Left renal cortex interstitium (tissue), 4 donors: ENCODE results near the gene EP400. TPM values are rescaled to one million over a fixed set of nuclear protein-coding genes. Genes with fewer than 3 reads are reported as not detected.
"Not testable (repeated sequence)": the region's sequence is repeated elsewhere in the genome, so short reads cannot be mapped to it uniquely, and the experiment has no call there.

Experiments used
- DNase-seq, 4 donors: peaks; one replicate each; pipeline ENCODE4 v3.0.0-alpha.2; 2013; ENCODE audit warnings: low read depth in 4 of 4, low spot score in 2 of 4, missing footprints in 1 of 4
- polyA plus RNA-seq, 4 donors: library from polyadenylated mRNA; unstranded; fragments of 120-200 nt; gene quantifications; one replicate each; pipeline ENCODE4 v1.2.1, GENCODE V29; 2013; ENCODE audit not compliant: insufficient read length in 4 of 4

EP400 gene
- polyA plus RNA-seq, 4 donors = 26.9 to 48.3 (median 37.4) TPM

DNA sequence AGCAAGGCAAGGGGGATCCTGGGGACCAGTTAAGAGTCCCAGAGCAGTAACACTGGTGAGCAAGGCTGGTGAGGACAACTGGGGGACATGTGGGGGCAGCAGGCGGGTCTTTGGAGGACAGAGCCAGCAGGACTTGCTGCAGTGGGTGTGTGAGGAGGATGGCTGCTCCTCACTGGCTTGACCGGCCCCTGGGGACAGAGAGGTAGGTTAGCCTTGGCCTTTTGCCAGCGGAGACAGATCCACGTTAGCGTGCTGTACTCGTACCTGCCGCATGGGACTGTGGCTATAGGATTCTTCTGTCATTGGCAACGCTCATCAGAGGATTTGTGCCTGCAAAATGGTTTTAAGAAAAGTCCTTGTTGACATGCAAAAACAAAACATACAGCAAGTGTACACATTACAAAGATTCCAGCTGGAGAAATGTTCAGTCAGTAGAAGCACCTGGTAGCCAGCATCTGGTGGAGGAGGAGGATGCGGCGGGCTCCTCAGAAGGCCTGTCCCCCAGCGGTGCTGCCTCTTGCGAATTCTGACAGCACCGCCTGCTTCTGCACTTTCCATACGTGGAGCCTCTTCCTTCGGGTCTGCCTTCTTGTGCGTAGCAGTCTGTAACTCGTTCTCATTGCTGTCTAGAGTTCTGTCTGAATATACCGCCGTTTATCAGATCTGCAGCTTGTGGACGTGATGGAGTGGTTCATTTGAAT, 91.3 kb downstream of the EP400 start:
- DNase-seq = no peak

DNA sequence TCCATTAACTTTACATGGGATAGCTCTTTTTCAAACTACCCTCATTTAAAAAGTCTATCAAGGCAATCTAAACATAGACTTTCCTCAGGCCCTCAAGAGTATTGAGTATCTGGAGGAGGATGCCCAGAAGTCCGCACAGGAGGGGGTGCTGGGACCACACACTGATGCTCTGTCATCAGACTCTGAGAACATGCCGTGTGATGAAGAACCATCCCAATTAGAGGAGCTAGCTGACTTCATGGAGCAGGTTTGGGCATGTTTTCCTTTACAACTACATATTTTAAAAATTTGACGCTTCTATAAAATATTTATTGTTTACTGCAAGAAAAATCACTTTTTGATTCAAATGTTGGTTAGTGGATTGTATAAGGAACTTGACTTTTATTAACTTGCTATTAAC, 93.5 kb downstream of the EP400 start:
- DNase-seq = no peak

DNA sequence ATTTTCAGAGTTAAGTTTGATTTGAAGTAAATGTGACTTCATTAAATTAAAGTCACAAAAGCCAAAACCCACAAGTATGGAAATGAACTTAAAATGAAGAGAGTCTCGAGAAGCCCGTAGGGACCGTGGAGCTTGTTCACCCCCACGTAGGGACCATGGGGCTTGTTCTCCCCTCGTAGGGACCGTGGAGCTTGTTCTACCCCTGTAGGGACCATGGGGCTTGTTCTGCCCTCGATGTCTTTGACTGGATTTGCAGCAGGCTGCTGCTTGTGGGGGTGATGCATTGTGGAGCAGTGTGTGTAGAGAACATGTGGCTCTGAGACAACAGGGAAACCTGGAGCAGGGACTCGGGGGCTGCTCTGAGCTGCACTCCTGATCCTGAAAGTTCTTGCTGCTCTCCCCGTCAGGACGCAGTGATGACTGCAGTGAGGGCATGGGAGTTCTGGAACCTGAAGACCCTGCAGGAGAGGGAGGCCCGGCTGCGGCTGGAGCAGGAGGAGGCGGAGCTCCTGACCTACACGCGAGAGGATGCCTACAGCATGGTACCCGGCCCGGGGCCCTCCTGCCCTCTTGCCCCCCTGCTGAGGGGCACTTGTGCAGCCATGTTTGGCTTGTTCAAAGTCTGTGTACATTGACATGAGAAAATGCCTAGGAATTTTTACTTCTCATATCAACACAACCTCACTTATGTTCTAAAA, 94.2 kb downstream of the EP400 start:
- DNase-seq = no peak

DNA sequence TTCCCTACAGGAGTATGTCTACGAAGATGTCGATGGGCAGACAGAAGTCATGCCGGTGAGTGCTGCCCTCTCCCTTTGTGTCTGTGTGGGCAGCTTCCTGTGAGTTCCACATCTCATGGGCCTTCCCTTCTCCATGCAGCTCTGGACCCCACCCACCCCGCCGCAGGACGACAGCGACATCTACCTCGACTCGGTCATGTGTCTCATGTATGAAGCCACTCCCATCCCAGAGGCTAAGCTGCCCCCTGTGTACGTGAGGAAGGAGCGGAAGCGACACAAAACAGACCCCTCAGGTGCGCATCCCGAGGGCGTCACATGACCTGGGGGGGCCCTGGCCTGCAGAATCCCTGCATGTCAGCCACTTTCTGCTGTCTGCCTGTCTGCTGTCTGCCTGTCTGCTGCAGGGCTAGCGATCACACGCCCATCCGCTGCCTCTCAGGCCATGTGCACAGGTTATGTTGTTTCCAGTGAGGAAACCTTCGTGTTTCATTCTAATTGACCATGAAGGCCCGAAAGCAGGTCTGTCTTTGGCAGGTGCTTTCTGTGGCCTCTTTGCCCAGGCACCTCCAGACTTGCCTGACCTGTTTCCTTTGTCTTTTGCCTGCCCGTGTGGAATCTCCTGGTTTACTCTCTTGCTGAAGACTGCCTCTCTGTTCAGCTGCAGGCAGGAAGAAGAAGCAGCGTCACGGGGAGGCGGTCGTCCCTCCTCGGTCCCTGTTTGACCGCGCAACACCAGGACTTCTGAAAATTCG, 95.1 kb downstream of the EP400 start:
- no peak for DNase-seq

DNA sequence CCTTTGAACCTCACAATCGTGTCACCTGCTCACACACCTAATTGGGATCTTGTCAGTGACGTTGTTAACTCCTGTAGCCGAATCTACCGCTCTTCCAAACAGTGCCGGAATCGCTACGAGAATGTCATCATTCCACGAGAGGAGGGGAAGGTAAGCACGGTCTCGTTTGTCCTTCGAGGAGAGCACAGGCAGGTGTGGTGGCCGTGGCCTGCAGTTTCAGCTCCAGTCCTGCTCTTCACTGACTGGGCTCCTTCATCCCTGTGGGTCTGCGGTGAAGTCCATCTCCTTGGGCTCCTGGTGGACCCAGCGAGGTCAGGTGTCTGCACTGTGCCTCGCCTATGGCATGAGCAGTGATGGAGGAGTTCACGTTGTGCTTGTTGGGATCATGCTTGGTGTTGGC, 96.0 kb downstream of the EP400 start:
- no peak for DNase-seq

DNA sequence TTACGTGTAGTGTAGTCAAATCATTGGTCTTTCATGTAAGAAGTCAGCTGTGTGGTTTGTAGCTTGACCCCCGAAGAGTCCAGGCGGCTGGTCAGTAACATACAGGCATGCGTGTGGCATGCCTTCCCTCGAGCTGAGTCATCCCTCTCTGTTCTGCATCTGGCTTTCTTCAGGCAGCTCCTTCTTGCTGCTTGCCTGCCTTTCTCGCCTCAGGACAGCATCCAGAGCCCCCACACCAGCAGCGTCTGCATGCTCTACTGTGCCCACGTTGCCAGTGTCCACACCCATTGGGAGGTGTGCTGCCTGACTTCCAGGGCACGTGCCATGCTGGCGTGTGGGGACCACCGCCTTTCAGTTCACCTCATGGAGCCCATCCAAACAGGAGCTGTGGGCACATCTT, 96.8 kb downstream of the EP400 start:
- DNase-seq = no peak

DNA sequence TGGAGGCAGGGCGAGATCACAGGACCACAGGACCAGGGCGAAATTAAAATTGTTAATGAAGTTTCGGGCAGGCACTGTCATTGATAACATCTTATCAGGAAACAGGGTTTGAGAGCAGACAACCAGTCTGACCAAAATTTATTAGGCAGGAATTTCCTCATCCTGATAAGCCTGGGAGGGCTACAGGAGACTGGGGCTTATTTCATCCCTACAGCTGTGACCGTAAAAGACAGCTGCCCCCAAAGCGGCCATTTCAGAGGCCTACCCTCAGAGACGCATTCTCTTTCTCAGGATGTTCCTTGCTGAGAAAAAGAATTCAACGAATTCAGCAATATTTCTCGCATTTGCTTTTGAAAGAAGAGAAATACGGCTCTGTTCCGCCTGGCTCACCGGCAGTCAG, 97.9 kb downstream of the EP400 start:
- not testable (repeated sequence) for DNase-seq

DNA sequence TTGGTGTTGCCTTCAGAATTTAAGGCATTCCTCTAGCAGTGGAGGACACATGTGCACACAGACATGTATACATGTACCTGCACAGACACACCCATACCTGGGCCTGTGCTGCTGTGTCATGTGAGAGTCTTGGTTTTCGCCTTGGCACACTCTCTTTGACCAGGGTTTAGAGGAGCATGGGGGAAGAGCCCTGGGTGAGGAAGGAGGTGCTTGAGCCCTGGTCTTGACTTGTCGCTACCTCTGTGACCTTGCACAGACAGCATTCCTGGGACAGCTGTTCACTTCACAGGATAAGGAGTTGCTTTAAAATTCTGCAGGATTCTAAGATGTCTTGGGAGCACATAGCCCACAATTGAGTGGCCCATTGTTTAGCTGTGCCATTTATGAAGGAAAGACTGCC, 99.7 kb downstream of the EP400 start:
- DNase-seq = no peak

DNA sequence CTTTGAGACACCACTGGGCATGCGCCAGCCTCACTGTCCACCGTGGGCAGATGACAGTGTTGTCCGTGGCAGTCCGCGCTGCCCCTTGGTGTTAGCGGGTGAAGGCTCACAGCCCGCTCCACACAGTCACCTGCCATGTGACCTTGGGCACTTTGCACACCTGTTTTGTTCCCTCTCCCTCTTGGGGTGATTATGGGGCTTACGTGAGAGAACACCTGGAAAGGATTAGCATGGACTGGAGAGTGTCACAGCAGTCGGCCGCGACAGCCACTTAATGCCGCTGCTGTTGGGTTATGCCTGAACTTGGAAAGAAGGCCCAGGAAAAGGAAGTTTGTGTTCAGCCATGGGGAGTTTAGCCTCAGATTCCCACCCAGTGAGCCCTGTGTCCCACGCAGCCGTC, 100.1 kb downstream of the EP400 start:
- DNase-seq = no peak

DNA sequence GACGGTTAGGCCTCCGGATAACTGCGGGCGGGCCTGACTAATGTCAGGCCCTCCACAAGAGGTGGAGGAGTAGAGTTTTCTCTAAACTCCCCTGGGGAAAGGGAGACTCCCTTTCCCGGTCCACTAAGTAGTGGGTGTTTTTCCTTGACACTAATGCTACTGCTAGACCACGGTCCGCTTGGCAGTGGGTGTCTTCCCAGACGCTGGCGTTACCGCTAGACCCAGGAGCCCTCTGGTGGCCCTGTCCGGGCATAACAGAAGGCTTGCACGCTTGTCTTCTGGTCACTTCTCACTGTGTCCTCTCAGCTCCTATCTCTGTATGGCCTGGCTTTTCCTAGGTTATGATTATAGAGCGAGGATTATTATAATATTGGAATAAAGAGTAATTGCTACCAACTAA, 102.0 kb downstream of the EP400 start:
- DNase-seq = not testable (repeated sequence)

DNA sequence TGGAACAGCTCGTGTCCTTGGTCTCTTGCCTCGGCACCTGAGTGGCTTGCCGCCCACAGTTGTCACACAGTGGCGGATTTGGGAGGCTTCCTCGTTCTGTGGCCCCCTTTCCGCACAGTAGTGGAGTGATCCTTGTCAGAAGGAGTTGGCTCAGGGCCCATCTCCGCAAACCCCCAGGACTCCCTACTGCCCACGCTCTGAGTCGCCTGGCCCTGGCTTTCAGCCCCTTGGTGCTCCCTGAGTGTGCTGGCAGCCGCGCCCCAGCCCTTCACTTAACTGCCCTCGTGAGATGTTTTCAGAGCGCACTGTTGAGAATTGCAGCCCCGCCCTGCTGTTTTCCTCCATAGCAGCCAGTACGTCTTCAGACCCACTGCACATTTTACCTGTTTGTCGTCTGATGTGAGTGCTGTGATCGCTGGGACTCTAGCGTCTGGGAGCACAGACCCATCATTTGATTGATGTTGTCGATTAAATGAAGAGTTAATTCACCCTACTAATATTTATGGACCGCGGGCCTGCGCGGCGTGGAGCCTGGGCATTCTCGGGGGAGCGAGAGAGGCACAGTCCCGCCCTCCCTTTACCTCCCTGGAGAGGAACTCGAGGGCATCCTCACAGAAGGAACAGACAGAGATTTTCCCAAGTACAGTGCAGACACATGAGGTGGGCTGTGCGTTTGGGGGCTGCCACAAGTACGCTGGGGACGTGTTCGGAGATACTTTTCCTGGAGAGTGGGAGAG, 102.6 kb downstream of the EP400 start:
- DNase-seq = no peak

DNA sequence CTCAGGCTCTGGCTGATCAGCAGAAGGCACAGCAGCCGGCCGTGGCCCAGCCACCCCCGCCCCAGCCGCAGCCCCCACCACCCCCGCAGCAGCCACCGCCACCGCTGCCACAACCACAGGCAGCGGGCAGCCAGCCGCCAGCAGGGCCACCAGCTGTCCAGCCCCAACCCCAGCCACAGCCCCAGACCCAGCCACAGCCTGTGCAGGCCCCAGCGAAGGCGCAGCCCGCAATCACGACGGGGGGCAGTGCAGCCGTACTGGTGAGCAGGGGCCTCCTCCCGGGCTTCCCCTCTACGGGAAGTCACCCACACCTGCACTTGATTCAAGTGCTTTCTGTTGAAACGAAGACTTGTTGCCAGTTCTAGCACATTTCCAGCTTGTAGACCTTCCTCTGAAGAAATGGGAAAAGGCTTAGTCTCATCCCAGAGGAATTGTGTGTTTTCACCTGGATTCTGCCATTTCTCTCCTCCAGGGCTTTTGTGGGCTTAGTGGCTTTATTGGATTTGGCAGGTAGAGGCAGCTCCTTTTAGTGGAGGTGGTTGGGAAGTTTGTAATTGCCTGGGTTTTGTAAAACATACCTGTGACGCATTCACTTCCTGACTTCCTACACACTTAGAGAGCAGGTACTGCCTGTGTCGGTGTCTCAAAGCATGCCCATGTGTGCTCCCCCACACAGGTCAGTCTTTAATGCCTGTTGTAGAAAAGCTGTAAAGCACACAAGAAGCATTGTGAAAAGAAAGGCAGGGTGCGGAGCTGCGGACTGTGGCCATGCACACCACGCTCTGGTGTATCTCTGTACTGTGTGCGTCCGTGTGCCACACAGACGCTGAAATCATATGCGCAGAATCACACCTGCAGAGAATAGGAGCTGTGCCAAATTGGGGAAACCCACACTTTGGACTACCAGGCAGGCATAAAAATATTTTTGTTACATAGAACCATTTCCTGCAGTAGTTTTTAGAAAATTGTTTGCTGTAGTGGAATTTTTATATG, 103.9 kb downstream of the EP400 start:
- DNase-seq = no peak

DNA sequence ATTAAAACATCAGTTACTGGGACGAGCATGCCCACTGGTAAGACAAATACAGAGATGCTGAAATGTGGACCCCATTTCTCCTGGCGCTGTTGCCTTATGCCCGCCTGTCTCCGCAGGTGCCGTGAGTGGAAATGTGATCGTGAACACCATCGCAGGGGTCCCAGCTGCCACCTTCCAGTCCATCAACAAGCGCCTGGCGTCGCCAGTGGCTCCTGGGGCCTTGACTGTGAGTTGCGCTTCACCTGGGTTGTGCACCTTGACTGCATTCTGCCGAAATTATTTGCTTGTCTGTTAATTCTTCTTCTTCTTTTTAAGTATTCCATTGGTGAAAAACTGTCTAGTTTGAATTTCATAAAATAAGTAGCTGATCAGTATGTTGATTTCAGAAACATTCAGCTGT, 105.2 kb downstream of the EP400 start:
- DNase-seq = no peak

DNA sequence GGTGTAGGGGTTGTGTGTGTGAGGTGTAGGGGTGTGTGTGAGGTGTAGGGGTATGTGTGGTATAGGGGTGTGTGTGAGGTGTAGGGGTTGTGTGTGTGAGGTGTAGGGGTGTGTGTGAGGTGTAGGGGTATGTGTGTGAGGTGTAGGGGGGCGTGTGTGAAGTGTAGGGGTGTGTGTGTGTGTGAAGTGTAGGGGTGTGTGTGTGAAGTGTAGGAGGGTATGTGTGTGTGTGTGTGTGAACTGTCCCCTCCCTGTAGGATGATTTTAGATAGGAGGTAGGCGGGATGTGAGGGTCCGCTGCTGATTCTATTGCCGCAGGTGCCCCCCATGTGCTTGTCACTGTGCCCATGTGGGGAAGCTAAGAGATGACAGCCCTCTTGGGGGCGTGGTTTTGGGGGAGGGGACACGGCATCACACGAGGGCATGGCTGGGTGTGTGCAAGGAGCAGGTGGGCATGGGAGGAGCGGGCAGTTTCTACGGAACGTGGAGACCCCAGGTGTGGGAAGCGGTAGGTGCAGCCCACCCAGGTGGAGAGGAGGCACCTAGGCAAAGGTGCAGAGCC, 105.9 kb downstream of the EP400 start:
- DNase-seq = no peak

DNA sequence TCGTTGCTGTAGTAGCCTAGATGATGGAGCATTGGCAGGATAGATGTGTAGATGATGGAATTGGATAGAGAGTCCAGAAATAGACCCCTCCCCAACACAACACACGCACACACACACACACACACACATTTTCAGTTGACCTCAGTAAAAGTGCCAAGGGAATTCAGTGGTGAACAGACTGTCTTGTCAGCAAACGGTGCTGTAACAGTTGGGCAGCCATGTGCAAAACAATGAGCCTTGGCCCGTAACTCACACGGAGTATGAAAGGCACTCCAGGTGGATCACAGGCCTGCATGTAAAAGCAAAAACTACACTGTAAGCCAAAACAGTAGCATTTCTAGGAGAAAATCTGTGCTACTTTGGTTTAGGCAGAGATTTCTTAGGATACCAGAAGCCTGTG, 106.6 kb downstream of the EP400 start:
- no peak for DNase-seq

DNA sequence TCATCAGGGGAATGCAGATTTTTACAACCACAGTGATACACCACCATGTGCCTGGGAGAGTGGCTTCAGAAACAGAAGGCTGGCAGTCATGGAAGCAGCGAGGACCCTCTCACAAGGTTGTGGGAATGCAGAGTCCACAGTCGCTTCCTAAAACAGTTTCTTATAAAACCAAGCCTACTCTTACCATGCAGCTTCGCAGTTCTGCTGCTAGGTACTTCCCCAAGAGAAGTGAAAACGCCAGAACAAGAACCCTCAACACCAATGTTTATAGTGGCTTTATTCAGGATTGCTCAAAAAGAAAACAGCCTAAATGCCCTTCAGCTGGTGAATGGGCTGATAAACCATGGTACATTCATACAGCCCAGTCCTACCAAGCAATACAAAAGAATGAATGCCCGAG, 107.2 kb downstream of the EP400 start:
- no peak for DNase-seq

DNA sequence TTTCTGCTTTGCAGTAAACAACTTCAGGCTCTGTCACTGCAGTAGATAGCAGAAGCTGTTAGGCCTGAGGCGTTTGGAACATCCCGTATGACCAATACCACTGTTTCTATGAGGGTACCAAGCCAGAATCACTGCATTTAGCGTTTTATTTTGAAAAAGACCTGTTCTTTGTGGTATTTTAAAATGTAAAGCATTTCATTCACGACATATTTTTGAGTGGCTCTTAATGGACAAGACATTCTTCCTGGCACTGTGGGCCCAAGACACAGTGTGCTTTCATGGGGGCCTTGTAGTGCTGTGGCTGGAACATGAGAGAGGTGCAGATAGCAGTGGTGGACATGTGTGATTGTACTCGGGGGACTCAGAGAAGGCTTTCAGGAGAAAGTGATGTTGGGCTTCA, 107.9 kb downstream of the EP400 start:
- DNase-seq = no peak

DNA sequence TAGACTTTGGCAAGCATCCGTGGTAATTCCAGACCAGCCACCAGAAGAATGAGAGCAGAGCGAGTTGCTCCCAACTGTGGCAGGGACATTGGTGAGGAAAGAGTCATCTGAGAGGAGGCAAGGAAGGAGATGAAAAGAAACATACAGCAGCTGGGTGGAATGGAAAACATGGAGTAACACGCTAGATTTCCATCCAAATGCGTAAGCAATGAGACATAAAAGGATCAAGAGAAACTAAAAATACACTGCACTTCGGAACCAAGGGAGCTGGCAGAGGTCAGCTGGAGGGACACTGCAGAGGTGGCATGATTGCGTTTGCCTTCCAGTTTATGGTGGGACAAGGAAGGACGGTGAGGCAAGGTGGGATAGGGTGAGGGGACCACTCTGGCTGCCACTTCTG, 111.5 kb downstream of the EP400 start:
- no peak for DNase-seq

DNA sequence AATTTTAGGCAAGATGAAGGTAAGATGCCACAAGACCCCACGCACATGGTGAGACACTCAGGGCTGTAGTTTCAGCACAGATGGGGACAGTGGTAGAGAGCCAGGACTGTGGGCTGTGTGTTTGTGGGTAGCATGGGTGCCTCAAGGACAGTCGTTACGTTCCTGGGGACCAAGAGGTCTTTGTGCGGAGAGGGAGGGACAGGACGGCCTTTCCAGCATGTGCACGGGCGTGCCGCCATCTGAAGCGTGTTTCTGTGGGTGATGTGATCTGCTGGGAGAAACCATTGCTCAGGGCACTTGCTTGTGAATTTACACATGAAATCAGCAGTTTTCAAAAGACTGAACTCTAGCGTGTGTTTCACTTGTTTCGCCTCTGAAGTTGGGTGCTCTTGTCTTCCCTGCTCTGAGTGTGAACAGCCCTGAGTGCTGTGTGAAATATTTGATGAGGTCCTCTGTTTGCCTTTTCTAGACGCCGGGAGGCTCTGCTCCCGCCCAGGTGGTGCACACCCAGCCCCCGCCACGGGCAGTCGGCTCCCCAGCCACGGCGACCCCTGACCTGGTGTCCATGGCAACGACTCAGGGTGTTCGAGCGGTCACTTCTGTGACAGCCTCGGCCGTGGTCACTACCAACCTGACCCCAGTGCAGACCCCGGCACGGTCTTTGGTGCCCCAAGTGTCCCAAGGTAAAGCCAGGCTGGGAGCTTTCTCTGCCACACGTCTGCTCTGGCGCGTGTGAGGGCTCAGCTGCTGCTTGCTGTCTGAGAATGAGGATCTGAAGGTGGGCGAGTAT, 112.1 kb downstream of the EP400 start:
- DNase-seq = no peak
